ENCODE data around the gene PALLD. TPM values are rescaled to one million over a fixed set of nuclear protein-coding genes. Genes with fewer than 3 reads are reported as not detected.

Gene PALLD
- total RNA-seq, 1 experiment from 2014 or later, result 166 TPM

DNA sequence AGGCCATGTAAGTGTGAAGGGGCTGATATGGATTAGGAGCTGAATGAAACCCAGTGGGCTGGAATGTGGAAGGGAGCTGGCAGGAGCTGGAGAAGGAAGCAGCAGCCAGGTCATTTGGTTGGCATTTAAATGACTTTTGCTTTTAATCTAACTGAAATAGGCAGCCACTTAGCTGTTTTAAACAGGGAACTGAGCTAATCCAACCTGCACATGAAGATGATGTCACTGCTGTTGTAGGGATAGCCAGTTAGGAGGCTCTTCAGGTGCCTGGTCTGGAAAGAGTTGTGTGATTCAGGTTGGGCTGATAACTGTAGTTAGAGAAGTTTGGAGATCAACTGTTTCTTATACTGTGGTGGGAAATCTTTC lies 122.4 kb downstream of the PALLD start:
- 0 out of 2 replicates have a peak overlapping the region, but pooled peaks have one; percentile 7 for H3K9ac ChIP-seq (ENCODE audit: low read length)
- peak overlapping the region; percentile 68 for H3K27ac ChIP-seq (ENCODE audit: low read depth, low read length)
- H3K27me3 ChIP-seq (ENCODE audit: insufficient read depth, low read length), result no peaks in the 10 kb centered on the region
- TF ChIP-seq SIN3A (IDR thresholded peaks at IDR 0.05; ENCODE audit: low read depth) (no peak), CEBPB (IDR thresholded peaks at IDR 0.05; ENCODE audit: low read depth) (no peak), EZH2 (IDR thresholded peaks at IDR 0.05) (no peak), ZNF274 (IDR thresholded peaks at IDR 0.05; ENCODE audit: low read depth, low read length) (no peak), EGR1 (IDR thresholded peaks at IDR 0.05; ENCODE audit: low read depth) (no peak), SRF (IDR thresholded peaks at IDR 0.05; ENCODE audit: low read depth) (no peak), ZFX (IDR thresholded peaks at IDR 0.05) (no peak), POLR2AphosphoS5 (IDR thresholded peaks at IDR 0.05; ENCODE audit: low read depth, low read length) (no peak), ELF1 (IDR thresholded peaks at IDR 0.05; ENCODE audit: borderline replicate concordance, low read depth) (no peak)
- no TSS peak for BruUV-seq (replicated peaks)
- POLR2A ChIA-PET, result interaction anchor here (0.6 to 0.8 kb wide), 2 partner anchors 14 to 29 kb away, joined by 3 to 5 read pairs; no protein-coding TSS in a partner anchor
- H4K20me1 ChIP-seq (ENCODE audit: insufficient read depth), result no peaks in the 10 kb centered on the region
- ATAC-seq (peak; percentile 46), DNase-seq (ENCODE audit: low read depth, low spot score) (no peak)
- CTCF ChIA-PET, result no interaction called here
- no peaks in the 10 kb centered on the region for H3K9me3 ChIP-seq (ENCODE audit: control insufficient read depth in 1 of 2, insufficient read depth in 1 of 2, low read depth in 1 of 2, low read length in 2 of 2)
- intact Hi-C loops (cut with micrococcal nuclease), result no loop called here
- H3K4me3 ChIP-seq (replicated peaks in 1 of 2; ENCODE audit: low read depth in 1 of 2, low read length in 2 of 2), result no peak overlapping the region
- H3K79me2 ChIP-seq (ENCODE audit: insufficient read depth, low read length), result no peaks in the 10 kb centered on the region
- no peak overlapping the region for H2AFZ ChIP-seq (ENCODE audit: low read depth, low read length, poor library complexity, severe bottlenecking)
- no peaks in the 10 kb centered on the region for H3K36me3 ChIP-seq (ENCODE audit: control insufficient read depth in 1 of 2, insufficient read depth in 2 of 2, low read length in 2 of 2)
- H3K9me2 ChIP-seq (ENCODE audit: insufficient read depth), result no peaks in the 10 kb centered on the region
- H3K4me1 ChIP-seq (ENCODE audit: control insufficient read depth in 1 of 2, insufficient read depth in 2 of 2, low read length in 2 of 2), result peaks cover 34 to 50% of the 10 kb centered on the region in 2 experiments
- RAD21 ChIA-PET (ENCODE audit: low non-redundant PET in 1 of 2, low total read pairs in 2 of 2, uncharacterized antibody in 2 of 2, unreplicated experiment in 2 of 2), result interaction anchor here in 1 of 2 experiments (1.0 kb wide), 1 partner anchor 34 kb away, joined by 4 read pairs; no protein-coding TSS in a partner anchor
- H3K4me2 ChIP-seq (ENCODE audit: low read length), result peak overlapping the region; percentile 59

- peaks cover 25 to 32% of the 10 kb centered on the region in 2 experiments for H3K4me1 ChIP-seq (ENCODE audit: control insufficient read depth in 1 of 2, insufficient read depth in 2 of 2, low read length in 2 of 2)
- H3K36me3 ChIP-seq (ENCODE audit: control insufficient read depth in 1 of 2, insufficient read depth in 2 of 2, low read length in 2 of 2), result no peaks in the 10 kb centered on the region
- TF ChIP-seq ELF1 (IDR thresholded peaks at IDR 0.05; ENCODE audit: borderline replicate concordance, low read depth), result no peak
- TF ChIP-seq MAX (IDR thresholded peaks at IDR 0.05), result no peak
- TF ChIP-seq EGR1 (IDR thresholded peaks at IDR 0.05; ENCODE audit: low read depth), result no peak
- no peak for TF ChIP-seq SRF (IDR thresholded peaks at IDR 0.05; ENCODE audit: low read depth)
- ChIA-PET POLR2A (no interaction called here), RAD21 (ENCODE audit: low non-redundant PET in 1 of 2, low total read pairs in 2 of 2, uncharacterized antibody in 2 of 2, unreplicated experiment in 2 of 2) (no interaction called here), CTCF (no interaction called here)
- H3K4me2 ChIP-seq (ENCODE audit: low read length), result no peak overlapping the region
- no peak overlapping the region for H3K4me3 ChIP-seq (replicated peaks in 1 of 2; ENCODE audit: low read depth in 1 of 2, low read length in 2 of 2)
- H3K27me3 ChIP-seq (ENCODE audit: insufficient read depth, low read length), result no peaks in the 10 kb centered on the region
- no peak overlapping the region for H3K9ac ChIP-seq (ENCODE audit: low read length)
- H2AFZ ChIP-seq (ENCODE audit: low read depth, low read length, poor library complexity, severe bottlenecking), result no peak overlapping the region
- intact Hi-C loops (cut with micrococcal nuclease), result no loop called here
- H3K9me3 ChIP-seq (ENCODE audit: control insufficient read depth in 1 of 2, insufficient read depth in 1 of 2, low read depth in 1 of 2, low read length in 2 of 2), result no peaks in the 10 kb centered on the region
- DNase-seq (ENCODE audit: low read depth, low spot score), result no peak
- BruUV-seq (replicated peaks), result no TSS peak
- H4K20me1 ChIP-seq (ENCODE audit: insufficient read depth), result no peaks in the 10 kb centered on the region
- no peak for ATAC-seq
- H3K27ac ChIP-seq (ENCODE audit: low read depth, low read length), result no peak overlapping the region; the same call in 1 of the 2 replicates
- no peaks in the 10 kb centered on the region for H3K9me2 ChIP-seq (ENCODE audit: insufficient read depth)
- H3K79me2 ChIP-seq (ENCODE audit: insufficient read depth, low read length), result no peaks in the 10 kb centered on the region
Measured at GRCh38 chr4:168621806-168622589, 125.1 kb downstream of the PALLD start.
